A204.1 (cell line): Measurements from ENCODE around the gene SPACDR.
"Not testable (repeated sequence)": the region's sequence is repeated elsewhere in the genome, so short reads cannot be mapped to it uniquely, and the experiment has no call there.

ENCODE experiments used
- FAIRE-seq: peaks from 2 replicates; lab custom pipeline; 2012; peaks lifted over from hg19 to GRCh38; lab: Jason Lieb, UNC

SPACDR gene

DNA sequence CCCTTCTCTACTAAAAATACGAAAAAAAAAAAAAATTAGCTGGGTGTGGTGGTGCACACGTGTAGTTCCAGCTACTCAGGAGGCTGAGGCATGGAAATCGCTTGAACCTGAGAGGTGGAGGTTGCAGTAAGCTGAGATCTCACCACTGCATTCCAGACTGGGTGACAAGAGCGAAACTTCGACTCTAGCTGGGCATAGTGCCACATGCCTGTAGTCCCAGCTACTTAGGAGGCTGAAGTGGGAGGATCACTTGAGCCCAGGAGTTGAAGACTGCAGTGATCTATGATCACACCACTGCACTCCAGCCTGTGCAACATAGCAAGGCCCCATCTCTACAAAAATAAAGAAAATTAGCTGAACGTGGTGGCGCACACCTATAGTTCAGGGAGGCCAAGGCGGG, 1.2 kb upstream of the SPACDR start:
- no peak for FAIRE-seq

DNA sequence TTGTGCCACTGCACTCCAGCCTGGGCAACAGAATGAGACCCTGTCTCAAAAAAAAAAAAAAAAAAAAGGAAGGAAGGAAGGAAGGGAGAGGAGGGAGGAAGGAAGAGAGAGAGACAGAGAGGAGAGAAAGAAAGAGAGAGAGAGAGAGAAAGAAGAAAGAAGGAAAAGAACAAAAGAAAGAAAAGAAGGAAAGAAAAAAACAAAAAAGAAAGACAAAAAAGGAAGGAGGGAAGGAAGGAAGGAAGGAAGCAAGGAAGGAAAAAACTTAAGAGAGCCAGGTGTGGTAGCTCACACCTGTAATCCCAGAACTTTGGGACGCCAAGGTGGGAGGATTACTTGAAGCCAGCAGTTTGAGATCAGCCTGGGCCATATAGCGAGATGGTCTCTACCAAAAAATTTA, 731 bp upstream of the SPACDR start:
- FAIRE-seq: no peak

DNA sequence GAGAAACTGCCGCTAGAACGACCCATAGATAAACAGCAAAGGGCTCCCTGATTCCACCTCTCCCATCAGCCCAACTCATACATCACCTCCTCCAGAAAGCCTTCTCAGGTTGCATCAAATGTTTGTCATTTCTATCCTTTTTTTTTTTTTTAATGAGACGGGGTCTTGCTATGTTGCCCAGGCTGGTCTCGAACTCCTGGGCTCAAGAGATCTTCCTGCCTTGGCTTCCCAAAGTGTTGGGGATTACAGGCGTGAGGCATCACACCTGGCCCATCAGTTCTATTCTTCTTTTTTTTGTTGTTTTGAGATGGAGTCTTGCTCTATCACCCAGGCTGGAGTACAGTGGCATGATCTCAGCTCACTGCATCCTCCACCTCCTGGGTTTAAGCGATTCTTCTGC, 7.0 kb downstream of the SPACDR start:
- FAIRE-seq: no peak

DNA sequence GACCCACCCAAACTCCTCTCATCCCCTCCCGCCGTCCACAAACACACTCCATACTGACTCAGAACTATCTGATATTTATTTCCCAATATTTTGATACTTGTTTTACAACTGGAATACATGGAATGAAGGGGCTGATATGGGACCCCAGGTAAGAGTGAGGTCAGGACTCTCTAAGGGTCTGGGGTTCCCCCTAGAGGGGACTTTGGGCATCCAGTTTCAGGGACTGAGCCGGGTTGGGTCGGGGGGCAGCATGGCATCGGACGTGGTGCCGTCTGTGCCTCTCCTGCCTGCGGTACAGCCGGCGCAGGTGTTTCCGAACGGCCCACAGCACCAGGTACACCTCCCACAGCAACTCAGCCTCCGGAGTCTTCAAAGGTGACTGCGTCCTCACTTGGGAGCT, 7.5 kb downstream of the SPACDR start:
- no peak for FAIRE-seq

DNA sequence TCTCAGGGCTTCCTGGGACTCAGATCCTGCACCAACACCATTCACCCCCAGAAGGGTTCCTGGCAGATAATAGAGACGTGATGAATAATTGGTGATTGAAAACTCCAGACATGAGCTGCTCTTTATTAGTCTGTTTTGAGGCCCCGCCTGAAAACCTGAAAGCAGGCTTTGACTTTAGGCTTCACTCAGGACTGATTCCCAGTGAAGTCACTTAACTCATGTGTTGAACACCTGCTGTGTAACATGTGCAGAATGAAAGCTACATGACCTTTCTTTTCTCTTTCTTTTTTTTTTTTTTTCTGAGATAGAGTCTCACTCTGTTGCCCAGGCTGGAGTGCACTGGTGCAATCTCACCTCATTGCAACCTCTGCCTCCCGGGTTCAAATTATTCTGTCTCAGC, 8.9 kb downstream of the SPACDR start:
- no peak for FAIRE-seq

DNA sequence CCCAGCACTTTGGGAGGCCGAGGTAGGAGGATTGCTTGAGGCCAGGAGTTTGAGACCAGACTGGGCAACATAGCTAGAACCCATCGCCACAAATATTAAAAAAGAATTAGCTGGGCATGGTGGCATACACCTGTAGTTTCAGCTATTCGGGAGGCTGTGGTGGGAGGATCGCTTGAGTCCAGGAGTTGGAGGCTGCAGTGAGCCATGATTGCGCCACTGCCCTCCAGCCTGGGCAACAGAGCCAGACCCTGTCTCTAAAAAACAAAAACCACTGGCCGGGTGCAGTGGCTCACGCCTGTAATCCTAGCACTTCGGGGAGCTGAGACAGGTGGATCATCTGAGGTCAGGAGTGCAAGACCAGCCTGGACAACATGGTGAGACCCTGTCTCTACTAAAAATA, 10.2 kb downstream of the SPACDR start:
- not testable (repeated sequence) for FAIRE-seq

DNA sequence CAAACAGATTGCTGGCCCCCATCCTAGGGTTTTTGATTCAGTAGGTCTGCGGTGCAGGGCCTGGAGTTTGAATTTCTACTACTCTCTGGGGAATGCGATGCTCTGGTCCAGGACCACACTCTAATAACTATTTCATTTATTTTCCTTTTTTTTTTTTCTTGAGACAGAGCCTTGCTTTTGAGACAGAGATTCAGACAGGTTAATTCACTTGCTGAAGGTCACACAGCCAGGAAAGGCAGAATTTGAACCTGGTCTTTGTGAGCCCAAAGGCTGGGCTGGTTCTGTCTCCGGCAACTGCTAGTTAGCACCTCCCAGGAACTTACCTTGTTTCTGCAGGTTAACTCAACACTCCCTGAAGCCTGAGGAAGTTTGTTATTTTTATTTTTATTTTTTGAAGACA, 11.5 kb downstream of the SPACDR start:
- FAIRE-seq: no peak

DNA sequence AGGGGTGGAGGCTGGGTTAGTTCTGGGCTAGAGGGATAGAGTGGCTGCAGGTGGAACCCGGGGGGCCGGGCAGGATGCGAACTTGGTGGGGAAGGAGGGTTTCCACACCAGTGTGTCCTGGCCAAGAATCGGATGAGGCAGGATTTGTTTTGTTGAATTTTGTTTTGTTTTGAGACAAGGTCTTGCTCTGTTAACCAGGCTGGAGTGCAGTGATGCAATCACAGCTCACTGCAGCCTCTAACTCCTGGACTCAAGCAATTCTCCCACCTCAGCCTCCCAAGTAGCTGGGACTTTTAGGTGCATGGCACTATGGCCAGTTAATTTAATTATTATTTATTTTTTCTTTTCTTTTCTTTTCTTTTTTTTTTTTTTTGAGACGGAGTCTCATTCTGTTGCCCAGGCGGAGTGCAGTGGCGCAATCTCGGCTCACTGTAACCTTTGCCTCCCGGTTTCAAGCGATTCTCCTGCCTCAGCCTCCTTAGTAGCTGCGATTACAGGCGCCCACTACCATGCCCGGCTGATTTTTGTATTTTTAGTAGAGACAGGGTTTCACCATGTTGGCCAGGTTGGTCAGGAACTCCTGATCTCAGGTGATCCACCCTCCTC, 14.8 kb downstream of the SPACDR start:
- FAIRE-seq: no peak

DNA sequence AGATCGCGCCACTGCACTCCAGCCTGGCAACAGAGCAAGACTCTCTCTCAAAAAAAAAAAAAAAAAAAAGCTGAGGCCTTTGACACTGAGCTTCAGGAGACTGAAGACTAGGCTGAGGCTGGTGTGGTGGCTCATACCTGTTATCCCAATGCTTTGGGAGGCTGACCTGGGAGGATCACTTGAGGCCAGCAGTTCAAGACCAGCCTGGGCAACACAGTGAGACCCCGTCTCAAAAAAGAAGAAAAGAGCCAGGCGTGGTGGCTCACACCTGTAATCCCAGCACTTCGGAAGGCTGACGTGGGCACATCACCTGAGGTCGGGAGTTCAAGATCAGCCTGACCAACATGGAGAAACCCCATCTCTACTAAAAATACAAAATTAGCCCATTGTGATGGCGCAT, 16.7 kb downstream of the SPACDR start:
- FAIRE-seq: not testable (repeated sequence)

DNA sequence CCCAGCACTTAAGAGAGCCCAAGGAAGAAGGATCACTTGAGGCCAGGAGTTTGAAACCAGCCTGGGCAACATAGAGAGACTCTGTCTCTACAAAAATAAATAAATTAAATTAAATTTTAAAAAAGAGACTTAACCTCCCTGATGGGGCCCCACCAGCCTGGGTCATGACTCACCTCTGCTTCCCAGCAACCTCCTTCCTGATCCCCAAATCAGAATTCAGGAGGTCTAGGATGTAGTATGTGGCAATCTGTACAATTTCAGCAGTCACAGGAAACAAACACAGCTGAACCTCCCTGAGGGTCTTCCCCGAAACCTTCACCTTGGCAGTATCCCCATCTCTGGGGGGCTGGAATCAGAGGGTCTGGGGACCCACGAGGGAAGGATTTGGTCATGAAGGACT, 18.0 kb downstream of the SPACDR start:
- FAIRE-seq: no peak

DNA sequence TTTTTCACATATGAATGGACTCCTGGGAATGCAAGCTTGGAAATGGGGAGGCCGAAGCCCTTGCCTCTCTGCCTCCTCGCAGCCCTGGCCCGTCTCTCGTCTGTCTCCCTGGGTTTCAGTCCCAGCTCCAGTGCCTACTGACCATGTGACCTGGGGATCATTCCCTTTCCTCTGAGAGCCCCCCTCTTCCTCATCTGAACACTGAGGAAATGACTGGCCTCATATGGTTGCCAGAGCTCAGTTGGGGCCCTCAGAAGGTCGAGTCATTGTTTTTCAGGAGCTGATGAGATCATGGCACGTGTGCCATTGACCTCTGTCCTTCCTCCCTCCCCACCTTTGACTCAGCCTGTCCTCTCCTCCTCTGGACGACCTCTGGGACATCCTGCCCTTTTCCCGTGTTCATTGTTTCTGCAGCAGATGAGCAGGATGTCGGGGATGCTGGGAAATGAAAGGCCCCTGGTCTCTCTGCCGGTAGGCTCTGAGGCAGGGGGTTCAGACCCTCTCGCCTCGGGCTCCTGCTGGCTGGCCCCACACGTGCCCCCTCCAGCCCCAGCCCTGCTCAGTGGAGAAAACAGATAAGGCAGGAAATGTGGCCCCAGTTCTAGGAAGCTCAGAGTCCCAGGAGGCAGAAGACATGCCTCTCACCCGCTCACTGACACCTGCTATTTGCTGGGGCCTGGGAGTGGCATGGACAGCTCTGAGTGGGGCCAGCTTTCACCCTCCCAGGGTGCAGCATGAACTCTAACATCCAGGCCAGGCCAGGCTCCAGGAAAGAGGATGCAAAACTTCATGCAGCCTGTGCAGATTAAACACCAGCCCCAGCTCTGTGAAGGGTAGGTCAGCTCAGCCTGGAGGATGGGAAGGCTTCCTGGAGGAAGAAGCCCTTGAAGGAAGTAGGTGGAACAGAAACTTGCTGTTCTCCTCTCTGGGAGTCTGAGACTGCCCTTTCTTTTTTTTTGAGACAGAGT, 19.5 kb downstream of the SPACDR start:
- FAIRE-seq: no peak

DNA sequence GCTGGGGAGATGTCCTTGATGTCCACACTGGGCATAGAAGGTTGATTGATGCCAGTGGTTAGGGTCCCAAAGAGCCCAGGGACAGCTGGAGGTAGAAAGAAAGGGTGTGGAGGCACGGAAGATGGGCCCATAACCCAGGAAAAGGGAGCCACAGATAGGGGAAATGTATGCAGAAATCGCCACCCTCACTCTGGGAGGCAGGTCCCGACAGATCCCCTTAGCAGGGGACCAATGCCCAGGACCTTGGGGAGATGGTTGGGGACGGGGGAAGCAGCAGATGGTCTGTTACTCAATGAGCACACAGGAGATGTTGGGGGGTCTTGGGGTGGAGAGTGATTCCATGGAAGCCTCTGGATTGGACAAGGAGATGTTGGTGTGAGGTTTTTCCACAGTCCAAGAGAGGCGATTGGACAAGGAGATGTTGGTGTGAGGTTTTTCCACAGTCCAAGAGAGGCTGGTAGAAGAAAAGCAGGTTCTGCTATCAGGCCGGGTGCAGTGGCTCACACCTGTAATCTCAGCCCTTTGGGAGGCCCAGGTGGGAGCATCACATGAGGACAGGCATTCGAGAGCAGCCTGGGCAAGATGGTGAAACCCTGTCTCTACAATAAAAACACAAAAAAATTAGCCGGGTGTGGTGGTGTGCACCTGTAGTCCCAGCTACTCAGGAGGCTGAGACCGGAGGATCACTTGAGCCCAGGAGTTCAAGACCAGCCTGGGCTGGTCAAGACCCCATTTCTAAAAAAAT, 20.8 kb downstream of the SPACDR start:
- no peak for FAIRE-seq

DNA sequence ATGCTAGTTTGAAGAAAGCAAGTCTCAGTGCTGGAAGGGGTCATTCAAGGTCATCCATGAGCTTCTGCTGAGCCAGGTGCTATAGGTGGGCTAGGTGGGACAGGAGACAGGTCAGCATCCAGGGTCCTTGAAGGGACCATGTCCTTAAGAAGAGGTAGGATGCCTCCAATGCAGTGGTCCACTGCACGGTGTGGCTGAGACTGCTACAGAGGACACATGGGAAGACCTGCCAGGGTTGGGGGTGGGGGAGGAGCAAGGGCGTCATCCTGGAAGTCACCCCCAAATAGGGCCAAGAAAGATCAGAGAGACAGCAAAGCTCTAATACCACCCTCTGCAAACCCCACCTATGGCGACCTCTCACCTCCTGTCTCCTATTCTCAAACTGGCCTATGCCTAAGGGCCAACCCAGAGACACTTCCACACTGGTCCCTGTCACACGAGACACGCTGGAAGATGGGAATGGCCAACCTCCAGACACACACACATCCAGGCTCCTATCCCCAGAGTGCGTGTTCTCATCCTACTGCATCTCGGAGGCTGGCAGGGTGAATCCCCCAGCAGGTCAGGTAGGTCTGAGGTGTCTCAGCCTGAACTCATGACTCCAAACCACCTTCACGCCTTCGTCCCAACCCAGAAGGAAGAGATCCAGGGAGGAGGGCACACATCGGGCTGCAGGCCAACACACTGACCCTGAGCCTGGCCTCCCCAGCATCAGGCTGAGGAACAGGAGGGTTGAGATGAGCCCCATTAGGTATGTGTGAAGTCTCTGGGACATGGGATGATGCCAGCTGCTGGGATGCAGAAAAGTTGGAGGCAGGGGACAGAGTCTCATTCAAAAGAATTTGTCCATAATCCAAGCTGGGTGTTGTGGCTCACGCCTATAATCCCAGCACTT, 22.2 kb downstream of the SPACDR start:
- FAIRE-seq: no peak

DNA sequence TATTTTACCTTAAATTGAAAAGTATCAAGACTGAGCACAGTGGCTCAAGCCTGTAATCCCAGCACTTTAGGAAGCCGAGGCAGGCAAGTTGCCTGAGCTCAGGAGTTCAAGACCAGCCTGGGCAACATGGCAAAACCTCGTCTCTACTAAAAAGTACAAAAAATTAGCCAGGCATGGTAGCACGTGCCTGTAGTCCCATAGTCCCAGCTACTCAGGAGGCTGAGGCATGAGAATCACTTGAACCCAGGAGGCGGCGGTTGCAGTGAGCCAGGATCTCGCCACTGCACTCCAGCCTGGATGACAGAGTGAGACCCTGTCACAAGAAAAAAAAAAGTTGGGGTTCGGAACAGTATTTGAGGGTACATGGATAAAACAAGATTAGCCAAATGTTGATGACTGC, 24.8 kb downstream of the SPACDR start:
- FAIRE-seq: not testable (repeated sequence)

DNA sequence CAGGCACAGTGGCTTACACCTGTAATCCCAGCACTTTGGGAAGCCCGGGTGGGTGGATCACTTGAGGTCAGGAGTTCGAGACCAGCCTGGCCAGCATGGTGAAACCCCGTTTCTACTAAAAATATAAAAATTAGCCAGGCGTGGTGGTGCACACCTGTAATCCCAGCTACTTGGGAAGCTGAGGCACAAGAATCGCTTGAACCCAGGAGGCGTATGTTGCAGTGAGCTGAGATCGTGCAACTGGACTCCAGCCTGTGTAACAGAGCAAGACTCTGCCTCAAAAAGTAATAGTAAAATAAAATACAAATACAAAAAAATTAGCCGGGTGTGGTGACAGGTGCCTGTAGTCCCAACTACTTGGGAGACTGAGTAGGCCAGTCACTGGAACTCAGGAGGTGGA, 25.3 kb downstream of the SPACDR start:
- not testable (repeated sequence) for FAIRE-seq

DNA sequence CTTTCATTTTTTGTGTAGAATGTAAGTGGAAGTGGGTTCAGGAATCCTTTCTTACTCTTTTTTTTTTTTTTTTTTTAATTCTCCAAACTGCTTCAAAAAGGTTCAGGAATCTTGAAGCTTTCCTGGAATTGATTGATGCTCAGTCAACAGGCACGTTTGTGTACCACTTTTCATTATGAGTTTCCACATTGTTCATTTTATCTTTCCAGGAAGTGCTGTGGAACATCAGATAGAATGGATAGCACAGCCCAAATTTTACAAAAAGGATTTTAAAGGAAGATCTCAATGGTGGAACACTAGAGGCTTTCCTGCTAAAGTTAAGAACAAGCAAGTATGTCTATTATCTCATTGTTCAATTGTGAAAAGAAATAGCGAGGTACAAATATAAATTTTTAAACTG, 25.9 kb downstream of the SPACDR start:
- FAIRE-seq: no peak

DNA sequence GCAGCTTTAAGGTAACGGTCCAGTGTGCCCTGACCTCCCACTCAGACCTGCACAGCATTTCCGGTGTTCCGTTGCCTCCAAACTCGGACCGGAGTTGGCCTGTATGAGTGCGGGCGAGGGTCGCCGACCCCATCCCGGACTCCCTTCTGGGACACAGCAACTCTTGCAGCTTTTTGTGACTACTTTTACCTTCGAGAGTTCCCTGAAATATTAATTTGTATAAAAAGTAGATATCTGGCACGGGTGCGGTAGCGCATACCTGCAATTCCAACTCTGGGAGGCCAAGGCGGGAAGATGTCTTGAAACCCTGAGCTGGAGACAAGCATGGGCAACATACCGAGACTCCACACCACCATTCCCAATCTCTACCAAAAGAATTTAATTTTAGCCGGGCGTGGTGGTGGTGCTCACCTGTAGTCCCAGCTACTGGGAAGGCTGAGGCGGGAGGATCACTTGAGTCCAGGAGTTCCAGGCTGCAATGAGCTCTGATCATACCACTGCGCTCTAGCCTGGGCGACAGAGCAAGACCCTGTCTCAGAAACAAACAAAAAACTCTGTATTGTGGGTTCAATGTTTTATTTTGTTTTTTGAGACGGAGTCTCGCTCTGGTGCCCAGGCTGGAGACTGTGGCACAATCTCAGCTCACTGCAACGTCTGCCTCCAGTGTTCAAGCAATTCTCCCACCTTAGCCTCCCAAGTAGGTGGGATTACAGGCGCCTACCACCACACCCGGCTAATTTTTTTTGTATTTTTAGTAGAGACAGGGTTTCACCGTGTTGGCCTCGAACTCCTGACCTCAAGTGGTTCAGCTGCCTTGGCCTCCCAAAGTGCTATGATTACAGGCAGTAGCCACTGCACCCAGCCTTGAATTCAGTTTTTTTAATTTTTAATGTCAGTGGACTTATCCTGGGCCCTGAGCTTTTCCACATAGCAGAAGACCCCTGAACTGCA, 26.6 kb downstream of the SPACDR start:
- FAIRE-seq: no peak

DNA sequence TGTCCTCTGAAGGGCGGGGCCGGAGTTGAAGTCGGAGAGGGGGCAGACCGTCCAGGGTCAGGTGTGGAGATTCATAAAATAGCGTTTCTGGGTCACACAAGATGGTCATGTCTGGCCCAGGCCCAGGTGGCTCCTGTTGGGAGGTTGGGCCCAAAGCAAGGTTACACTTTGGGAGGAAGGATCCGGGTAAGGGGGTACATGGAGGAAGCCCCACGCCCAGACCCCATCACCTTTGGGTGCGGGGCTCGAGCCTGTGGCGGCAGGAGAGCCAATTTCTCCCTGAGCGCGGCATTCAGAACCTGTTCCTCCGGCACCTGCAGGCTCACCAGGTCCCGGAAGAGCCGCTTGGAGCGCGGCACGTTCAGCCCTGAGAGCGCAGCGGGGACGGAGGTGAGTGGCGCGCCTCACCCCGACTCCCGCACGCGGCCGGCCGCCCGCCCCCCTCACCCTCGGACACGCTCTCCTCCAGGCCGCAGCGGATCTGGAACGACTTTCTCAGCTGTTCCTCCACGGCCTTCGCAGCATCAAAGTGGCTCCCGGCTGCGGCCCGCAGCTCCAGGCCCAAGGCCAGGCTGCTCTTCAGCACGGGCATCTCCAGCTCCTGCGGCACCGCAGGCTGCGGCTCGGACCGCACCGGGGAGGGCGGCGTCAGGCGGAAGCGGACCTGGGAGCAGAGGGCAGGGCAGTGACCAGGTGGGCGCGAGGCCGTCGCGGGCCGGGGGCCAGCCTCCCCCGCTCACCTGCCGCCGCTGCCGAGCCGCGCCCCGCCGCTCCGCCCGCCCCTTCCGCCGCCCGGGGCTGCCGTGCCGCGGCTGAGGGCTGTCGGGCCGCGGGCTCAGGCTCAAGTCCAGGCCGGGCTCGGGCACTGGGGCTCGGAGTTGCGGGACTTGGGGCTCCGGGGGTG, 28.4 kb downstream of the SPACDR start:
- FAIRE-seq: no peak

DNA sequence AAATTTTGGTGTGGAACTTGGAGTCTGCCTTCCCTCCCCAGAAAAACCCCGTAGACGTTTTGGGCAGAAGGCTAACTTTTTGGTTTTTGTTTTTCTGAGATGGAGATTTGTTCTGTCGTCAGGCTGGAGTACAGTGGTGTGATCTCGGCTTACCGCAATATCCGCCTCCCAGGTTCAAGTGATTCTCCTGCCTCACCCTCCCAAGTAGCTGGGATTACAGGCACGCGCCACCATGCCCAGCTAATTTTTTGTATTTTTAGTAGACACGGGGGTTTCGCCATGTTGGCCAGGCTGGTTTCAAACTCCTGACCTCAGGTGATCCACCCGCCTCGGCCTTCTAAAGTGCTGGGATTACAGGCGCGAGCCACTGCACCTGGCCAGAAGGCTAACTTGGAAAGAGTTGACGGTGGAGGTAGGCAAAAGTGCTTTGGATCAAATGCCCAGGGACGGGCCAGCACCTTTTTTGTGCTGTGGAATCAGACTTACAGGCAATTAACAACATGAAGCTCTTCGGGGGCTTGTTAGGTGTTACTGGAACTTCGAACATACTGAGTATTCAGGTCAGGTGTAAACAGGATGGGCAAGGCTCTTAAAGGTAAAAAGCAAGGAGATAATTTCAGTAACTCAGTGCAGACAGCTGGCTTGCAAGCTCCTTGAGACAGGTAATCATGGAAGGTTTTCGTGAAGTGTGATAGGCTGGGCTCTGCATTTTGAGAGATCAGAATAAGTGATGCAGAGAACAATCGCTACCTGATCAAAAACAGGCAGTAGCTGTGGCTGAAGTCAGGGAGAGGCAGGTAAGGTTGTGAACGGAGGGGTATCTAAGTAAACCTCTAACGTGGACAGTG, 29.5 kb downstream of the SPACDR start:
- FAIRE-seq: no peak
